Measurements from ENCODE around the gene LLGL1. TPM values are rescaled to one million over a fixed set of nuclear protein-coding genes. Genes with fewer than 3 reads are reported as not detected.
A peak's percentile ranks its signal among the peaks of the same experiment; 100 is the strongest.

Gene LLGL1
- total RNA-seq, 4 donors from 2014 or later = 9.7 to 21.0 (median 15.7) TPM

DNA sequence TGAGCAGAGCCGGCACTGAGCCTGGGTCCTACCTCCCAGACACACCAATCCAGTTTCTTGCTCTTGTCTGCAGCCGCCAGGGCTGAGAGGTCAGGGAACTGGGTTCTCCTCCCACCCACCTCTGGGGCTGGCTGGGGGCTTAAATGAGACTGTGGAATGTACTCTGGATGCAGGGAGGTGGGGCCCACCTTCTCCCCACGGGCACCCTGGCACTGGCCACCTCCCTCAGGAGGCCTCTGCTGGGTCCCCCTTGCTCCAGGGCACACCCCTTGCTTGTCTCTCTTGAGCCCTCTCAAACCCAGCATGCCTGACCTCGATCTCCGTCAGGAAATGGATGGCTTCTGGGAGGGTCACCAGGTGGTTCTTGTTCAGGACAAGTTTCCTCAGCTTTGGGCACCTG is 26.7 kb downstream of the LLGL1 start:
- H3K4me1 ChIP-seq = peaks cover 25% of the 10 kb centered on the region in 2 donors
- no peak for DNase-seq
- ATAC-seq = no peak
- no peaks in the 10 kb centered on the region for H3K9me3 ChIP-seq
- no peak overlapping the region for H3K4me3 ChIP-seq
- in situ Hi-C loops (cut with MboI; ENCODE audit: low sequenced_read_pairs in 4 of 4) = no loop called here
- no peak overlapping the region for H3K27ac ChIP-seq
- peaks cover 0 to 95% of the 10 kb centered on the region in 2 donors for H3K36me3 ChIP-seq
- TF ChIP-seq POLR2A (IDR thresholded peaks at IDR 0.05) = no peak
- TF ChIP-seq, protein P1, sequence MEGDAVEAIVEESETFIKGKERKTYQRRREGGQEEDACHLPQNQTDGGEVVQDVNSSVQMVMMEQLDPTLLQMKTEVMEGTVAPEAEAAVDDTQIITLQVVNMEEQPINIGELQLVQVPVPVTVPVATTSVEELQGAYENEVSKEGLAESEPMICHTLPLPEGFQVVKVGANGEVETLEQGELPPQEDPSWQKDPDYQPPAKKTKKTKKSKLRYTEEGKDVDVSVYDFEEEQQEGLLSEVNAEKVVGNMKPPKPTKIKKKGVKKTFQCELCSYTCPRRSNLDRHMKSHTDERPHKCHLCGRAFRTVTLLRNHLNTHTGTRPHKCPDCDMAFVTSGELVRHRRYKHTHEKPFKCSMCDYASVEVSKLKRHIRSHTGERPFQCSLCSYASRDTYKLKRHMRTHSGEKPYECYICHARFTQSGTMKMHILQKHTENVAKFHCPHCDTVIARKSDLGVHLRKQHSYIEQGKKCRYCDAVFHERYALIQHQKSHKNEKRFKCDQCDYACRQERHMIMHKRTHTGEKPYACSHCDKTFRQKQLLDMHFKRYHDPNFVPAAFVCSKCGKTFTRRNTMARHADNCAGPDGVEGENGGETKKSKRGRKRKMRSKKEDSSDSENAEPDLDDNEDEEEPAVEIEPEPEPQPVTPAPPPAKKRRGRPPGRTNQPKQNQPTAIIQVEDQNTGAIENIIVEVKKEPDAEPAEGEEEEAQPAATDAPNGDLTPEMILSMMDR (IDR thresholded peaks at IDR 0.05 in 4 of 5, conservative IDR thresholded peaks at IDR 0.05 in 1 of 5) = no peak
- intact Hi-C loops (cut with DNase I; ENCODE audit: low total_unique reads) = no loop called here
- no peaks in the 10 kb centered on the region for H3K27me3 ChIP-seq

DNA sequence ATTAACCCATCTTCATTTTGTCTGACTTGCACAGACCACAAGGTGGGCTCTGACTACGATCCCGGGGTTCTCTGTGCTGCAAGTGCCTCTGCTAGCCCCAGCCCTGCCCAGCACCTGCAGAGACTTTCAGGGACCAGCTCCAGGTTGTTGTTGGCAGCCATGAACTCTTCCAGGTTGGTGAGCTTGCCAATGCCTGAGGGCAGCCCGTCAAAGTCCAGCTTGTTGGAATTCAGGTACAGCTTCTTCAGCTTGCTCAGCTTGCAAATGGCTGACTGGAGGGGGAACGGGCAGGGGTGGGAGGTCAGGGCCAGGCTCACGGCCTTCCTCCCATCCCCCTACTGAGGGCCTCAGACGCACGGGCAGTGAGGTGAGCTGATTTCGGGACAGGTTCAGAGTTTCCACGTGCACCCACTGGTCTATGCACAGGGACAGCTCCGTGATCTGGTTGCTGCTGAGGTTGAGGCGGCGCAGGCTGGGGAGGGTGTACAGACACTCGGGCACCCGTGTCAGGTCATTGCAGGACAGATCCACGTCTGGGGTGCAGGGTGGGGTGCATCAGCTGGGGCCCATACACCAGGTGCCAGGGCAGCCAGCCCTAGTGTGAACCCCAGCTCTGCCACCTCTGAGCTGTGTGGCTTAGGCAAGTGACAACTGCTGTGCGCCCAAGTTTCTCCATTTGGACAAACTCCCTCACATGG is 27.9 kb downstream of the LLGL1 start:
- intact Hi-C loops (cut with DNase I; ENCODE audit: low total_unique reads) (no loop called here), in situ Hi-C loops (cut with MboI; ENCODE audit: low sequenced_read_pairs in 4 of 4) (no loop called here)
- TF ChIP-seq POLR2A (IDR thresholded peaks at IDR 0.05) = no peak
- TF ChIP-seq, protein P1 (IDR thresholded peaks at IDR 0.05 in 4 of 5, conservative IDR thresholded peaks at IDR 0.05 in 1 of 5) = no peak
- Histone ChIP-seq H3K4me3 (no peak overlapping the region), H3K27me3 (no peaks in the 10 kb centered on the region), H3K36me3 (peaks cover 0 to 84% of the 10 kb centered on the region in 2 donors), H3K9me3 (no peaks in the 10 kb centered on the region), H3K27ac (no peak overlapping the region), H3K4me1 (peaks cover 23 to 24% of the 10 kb centered on the region in 2 donors)
- ATAC-seq = no peak
- no peak for DNase-seq

DNA sequence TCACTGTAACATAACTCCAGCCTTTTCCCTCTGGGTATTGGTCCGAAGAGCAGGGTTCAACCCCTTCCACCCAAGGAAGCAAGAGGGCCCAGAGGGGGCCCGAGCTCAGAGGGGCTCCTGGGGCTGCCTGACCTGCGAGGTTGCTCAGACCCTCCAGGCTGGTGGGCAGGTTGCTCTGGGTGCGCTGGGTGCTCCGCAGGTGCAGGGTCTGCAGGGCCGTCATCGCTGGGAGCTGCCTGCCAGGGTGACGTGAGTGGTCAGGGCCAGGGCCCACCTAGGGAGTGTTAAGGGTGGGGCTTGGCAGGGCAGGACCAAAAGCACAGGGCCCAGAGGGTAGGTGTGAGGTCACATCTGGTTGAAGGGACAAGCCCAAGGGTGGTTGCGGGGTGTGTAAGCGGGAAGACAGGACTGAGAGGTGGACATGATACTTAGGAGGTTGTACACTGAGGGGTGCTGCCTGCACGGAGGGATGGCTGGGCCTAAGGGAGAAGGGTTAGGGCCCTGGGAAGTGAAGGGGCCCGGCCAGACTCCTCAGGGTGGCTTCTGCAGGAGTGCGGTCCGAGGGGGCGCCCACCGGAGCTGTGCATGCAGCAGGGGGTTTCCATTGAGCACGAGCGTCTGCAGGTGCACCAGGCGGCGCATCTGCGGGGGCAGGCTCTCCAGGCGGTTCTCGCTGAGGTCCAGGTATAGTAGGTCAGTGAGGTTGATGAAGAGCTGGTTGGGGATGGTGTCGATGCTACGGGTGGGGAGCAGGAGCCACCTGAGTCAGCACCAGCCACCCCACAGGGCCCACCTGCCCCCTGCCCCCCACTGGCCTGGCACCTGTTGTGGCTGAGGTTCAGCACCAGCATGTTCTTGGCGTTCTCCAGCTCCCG is 28.7 kb downstream of the LLGL1 start:
- Histone ChIP-seq H3K27ac (peak overlapping the region in 2 of 4 donors; percentile 98 to 99), H3K9me3 (no peaks in the 10 kb centered on the region), H3K4me1 (peaks cover 28 to 29% of the 10 kb centered on the region in 2 donors), H3K36me3 (peaks cover 0 to 75% of the 10 kb centered on the region in 2 donors), H3K4me3 (no peak overlapping the region), H3K27me3 (no peaks in the 10 kb centered on the region)
- DNase-seq (no peak), ATAC-seq (no peak)
- in situ Hi-C loops (cut with MboI; ENCODE audit: low sequenced_read_pairs in 4 of 4) (no loop called here), intact Hi-C loops (cut with DNase I; ENCODE audit: low total_unique reads) (no loop called here)
- no peak for TF ChIP-seq POLR2A (IDR thresholded peaks at IDR 0.05)
- TF ChIP-seq, protein P1 (IDR thresholded peaks at IDR 0.05 in 4 of 5, conservative IDR thresholded peaks at IDR 0.05 in 1 of 5) = no peak

DNA sequence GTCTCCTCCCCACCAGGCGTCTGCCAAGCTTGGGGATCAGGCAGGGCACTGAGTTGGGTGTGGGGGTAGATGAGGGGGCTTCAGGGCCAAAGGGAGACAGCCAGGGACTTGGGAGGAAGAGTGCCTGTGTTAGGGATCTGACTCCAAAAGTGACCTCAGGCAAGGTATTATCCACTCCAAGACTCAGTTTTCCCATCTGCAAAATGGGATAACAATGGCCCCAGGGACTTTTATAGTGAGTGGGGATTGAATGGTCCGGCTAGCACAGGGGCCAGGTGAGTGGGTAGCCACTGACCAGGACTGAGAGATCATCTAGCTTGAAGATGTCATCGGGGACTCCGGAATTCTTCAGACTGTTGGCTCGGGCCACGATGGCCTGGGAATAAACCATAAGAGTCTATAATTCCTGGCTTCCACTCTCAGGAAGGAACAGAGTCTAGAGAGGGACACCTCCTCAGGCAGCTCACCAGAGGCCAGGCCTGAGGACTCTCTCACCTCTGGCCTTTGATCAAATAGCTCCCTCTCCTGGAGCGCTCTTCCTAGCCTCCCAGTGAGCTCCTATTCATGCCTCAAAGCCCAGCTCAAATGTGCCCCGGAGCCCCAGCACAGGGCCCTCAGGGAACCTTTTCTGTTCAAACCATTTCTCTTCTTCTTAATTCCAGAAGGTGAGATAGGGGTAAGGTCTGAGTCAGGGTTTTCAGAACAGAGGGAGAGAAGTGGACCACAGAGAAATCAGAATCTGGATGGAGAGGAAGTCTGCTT is 29.6 kb downstream of the LLGL1 start:
- in situ Hi-C loops (cut with MboI; ENCODE audit: low sequenced_read_pairs in 4 of 4) = no loop called here
- TF ChIP-seq, protein P1 (IDR thresholded peaks at IDR 0.05 in 4 of 5, conservative IDR thresholded peaks at IDR 0.05 in 1 of 5) = no peak
- TF ChIP-seq POLR2A (IDR thresholded peaks at IDR 0.05) = no peak

More for the DNA sequence above, 29.6 kb downstream of the LLGL1 start:
- DNase-seq (no peak), ATAC-seq (no peak)
- no peak overlapping the region for H3K4me3 ChIP-seq
- intact Hi-C loops (cut with DNase I; ENCODE audit: low total_unique reads) = no loop called here
- peaks cover 36 to 37% of the 10 kb centered on the region in 2 donors for H3K4me1 ChIP-seq
- H3K9me3 ChIP-seq = no peaks in the 10 kb centered on the region
- H3K27me3 ChIP-seq = no peaks in the 10 kb centered on the region
- peaks cover 0 to 69% of the 10 kb centered on the region in 2 donors for H3K36me3 ChIP-seq
- peak overlapping the region in 3 of 4 donors; percentile 98 to 100 (median 99) for H3K27ac ChIP-seq
